HTERT RPE-1 (cell line): Measurements from ENCODE around the gene EFHD1.
"Not testable (repeated sequence)": the region's sequence is repeated elsewhere in the genome, so short reads cannot be mapped to it uniquely, and the experiment has no call there.

Experiments
- in situ Hi-C: fragments of 300-500 bp; cut with MboI; formaldehyde crosslinking; loops from 4 replicates; pipeline ENCODE4 v1.14.3; 2020; ENCODE audit warnings: low sequenced_read_pairs

The EFHD1 gene

DNA sequence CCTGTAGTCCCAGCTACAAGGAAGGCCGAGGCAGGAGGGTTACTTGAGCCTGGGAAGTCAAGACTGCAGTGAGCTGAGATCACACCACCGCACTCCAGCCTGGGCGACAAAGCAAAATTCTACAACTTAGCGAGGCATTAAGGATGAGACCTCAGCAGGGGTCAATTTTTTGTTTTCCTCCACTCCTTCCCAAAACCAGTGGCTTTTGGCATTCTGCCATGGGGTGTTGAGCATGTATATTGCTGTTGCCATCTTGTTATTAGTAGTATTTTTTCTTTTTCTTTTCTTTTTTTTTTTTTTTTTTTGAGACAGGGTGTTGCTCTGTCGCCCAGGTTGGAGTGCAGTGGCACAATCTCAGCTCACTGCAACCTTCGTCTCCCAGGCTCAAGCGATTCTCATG lies 54.8 kb downstream of the EFHD1 start:
- in situ Hi-C loops: no loop called here

DNA sequence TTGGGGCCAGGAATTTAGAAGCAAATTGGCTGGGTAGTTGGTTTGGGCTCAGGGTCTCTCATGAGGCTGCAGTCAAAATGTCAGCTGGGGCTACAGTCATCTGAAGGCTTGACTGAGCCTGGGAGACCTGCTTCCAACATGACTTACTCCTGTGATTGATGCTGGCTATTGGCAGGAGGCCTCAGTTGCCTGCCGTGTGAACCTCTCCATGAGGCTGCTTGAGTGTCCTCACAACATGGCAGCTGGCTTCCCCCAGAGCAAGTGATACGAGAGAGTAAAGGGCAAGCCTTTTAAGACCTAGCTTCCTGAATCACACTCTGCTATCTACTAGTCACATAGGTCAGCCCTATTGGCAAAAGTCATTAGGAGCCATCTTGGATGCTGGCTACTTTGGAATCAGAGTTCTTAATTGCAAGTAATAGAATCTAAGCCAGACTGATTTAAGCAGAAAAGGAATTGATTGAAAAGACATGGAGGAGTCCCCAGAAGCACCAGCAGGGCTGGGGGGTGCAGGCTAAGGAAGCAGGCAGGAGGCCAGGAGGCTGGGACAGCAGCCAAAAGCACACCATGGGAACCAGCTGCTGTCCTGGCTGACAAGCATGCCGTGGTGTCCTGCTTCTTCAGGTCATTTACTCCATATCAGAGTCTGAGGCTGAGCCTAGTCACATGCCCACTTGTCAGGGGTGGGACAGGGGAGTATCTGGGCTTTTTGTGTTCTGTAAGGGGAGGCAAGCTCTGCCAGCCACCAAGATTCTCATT lies 55.9 kb downstream of the EFHD1 start:
- in situ Hi-C loops: no loop called here

DNA sequence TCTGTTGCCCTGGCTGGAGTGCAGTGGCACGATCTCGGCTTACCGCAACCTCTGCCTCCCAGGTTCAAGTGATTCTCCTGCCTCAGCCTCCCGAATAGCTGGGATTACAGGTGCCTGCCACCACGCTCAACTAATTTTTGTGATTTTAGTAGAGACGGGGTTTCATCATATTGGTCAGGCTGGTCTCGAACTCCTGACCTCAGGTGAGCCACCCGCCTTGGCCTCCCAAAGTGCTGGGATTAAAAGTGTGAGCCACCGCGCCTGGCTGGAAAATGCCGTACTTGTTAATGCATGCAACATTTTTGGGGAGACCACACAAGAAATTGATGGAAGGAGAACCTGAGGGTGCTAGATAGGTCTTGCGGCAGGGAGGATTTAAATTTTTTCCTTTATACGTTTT lies 57.7 kb downstream of the EFHD1 start:
- in situ Hi-C loops: not testable (repeated sequence)

DNA sequence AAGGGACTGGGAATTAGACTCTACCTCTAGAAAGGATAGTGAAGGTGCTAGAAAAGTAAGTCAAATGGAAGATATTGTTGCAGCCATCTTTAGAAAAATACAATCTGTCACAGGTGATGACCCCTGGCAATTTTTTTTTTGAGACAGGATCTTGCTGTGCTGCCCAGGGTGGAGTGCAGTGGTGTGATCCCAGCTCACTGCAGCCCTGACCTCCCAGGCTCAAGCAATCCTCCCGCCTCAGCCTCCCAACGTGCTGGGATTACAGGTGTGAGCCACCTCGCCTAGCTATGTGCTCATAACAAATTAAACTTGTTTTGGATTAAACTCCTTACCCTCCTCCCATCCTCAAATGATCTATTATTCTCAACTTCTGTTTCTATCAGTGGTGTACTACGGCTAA lies 59.9 kb downstream of the EFHD1 start:
- in situ Hi-C loops: no loop called here

DNA sequence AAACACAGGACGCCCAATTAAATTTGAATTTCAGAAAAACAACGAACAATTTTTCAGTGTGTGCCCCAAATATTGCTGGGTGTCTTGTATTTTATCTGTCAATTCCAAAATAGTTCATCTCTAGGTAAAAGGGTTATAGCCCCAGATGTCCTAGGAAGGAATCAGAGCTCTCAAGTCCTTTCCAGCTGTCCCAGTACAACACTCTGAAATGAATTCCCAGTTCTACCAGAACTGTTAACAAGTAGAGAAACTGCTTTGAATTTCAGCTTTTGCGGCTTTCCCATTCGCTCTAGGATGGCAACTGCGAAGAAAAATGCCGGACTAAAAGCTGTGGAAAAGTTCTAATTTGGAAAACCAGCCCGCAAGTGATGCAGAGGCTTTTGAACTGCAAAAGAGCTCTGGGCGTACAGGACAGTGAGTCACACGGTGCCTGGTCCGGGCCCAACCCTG lies 63.2 kb downstream of the EFHD1 start:
- in situ Hi-C loops: no loop called here

DNA sequence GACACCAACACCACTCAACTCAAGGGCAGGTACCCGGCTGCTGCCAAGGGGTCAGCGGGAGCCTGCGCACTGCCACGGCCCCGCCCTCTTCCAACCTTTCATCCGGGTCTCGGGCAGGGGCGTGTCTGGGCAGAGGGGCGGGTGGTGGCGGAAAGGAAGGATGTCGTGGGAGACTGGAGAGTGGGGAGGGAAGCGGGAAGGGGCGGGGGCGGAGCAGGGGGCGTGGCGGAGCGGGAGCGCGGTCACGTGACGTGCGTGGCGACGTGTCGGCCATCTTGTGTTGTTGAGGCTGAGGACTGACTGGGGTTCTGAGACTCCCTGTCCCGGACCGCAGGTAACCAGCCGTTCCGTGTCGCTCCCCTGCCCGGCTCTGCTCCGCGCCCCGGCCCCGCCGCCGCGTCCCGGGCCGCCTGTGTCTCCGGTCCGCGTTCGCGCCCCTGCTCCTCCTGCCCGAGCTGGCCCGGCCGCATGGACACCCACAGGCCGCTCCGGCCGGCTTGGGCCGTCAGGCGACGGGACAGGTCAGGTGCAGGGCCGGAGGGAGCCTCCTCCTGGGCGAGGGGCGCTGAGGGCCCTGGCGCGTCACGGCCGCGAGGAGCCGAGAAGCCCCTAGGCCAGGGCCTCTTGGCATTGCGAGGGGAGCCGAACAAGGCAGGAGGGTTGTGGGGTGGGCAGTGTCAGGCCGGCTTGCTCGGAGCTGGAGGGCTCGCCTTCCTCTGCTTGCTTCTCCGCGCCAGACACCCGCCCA lies 63.8 kb downstream of the EFHD1 start, which contains the start of gene GIGYF2:
Gene GIGYF2, plus strand, starts transcription at position 273 of the 748 bp plus-strand sequence. CDS start 37,867 bp downstream, outside the sequence.
- in situ Hi-C loops: no loop called here

DNA sequence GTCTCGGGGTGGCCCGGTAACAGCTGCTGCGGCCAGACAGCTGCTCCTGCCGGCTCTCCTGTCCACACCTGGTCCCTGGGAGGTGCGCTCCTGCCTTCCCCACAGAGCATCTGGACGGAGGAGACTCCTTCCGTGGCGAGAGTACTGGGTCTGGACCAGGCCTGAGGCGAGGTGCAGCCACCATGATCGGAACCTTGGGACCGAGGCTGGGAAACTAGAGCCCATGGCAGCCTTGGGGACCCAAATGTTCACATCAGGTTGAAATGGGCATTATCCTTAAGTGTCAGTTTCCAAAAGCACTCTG lies 64.4 kb downstream of the EFHD1 start:
- in situ Hi-C loops: no loop called here

DNA sequence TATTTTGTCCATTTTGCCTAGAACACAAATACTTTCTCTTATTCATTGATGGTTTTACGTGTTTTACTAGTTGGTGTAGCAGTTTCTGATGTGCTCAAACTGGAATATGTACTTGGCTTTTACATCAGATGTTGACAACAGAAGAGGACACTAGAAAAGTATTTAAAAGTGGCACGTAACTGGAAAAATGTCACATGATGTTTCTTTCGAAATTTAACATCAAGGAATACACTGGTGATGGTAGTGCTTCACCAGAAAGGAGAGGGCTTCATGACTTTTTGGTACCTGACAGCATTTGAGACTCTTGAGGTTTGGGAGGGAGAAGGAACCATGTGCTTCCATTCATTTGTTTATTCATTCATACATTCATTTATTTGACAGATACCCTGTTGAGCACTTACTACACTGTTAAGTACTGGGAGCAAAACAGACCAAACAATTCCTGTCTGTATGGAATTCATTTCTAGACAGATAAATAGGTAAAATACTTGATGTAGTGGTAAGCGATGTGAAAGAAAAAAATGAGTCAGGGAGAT lies 65.2 kb downstream of the EFHD1 start:
- in situ Hi-C loops: no loop called here

DNA sequence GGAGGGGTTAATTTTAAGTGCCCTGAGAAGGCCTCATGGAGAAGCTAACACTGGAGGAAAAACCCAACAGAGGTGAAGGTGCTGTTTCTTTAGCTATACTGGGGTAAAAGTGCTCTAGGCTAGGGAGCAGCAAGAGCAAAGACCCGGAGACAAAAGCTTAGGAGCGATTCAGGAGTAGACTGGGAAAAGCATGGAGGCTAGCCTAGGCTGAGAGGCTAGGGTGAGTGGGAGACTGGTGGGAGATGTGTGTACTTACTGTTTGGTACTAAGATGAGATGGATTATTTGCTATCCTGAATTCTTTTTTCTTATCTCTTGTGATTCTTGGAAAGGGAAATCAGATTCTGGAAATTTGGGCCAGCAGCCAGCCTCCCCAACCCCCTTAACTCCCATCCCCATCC lies 65.7 kb downstream of the EFHD1 start:
- in situ Hi-C loops: no loop called here

DNA sequence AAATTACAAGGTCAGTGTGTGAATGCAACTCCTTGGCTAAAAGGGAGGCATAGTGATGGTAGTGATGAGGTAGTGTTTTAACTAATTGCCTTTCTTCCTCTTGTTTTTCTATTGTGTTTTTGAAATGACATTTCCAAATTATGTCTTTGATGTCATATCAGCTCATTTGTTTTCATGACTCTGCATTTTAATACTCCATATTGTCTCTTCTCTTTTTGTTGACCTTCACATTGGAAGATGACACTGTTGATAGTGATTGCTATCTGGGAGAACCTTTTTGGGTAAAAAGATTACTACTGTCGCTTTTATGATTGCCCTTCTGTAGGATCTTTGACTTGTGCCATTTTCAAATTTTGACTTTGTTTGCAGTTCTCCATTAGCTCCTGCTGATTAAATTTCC lies 66.8 kb downstream of the EFHD1 start:
- in situ Hi-C loops: no loop called here

DNA sequence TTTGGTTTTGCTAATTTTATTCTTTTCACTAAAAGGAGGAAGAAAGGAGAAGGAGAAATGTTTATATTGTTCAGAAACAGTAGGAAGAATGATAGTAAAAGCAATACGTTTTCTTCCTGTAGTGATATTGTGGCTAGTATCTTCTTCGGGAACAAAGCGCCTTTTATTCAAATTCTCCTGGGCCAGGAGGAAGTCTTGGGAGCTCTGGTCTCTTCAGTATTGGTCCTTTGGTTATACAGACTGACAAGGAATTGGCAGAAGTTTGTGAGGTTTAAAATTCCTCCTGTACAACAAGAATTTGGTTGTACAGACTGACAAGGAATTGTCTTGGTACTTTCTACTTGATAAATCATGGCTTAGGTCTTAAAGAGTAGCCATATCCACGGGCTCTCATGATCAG lies 73.7 kb downstream of the EFHD1 start:
- in situ Hi-C loops: no loop called here

DNA sequence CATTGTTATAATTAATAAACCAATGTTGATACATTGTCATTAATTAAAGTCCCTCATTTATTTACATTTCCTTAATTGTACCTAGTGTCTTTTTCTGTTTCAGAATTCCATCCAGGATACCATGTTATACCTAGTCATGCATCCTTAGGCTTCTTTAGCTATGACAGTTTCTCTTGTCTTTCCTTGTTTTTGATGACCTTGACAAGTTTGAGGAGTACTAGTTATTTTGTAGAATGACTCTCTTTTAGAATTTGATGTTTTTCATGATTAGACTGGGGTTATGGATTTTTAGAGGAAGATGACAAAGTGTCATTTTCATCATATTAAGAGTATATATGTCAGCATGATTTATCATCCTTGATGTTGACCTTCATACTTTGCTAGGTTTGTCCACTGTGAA lies 80.1 kb downstream of the EFHD1 start:
- in situ Hi-C loops: no loop called here

DNA sequence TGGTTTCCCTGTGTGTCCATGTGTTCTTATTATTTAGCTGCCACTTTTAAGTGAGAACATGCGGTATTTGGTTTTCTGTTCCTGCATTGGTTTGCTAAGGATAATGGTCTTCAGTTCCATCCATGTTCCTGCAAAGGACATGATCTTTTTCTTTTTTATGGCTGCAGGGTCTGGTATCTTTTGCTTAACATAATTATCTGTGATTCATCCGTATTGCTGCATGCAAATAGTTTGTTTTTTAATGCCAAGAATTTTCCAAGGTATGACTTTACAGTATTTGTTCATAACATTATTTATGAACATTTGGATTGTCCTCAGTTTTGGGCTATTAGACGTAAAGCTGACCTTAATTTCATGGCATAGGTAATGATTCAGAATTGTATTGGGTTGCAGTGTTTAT lies 81.6 kb downstream of the EFHD1 start:
- in situ Hi-C loops: no loop called here

DNA sequence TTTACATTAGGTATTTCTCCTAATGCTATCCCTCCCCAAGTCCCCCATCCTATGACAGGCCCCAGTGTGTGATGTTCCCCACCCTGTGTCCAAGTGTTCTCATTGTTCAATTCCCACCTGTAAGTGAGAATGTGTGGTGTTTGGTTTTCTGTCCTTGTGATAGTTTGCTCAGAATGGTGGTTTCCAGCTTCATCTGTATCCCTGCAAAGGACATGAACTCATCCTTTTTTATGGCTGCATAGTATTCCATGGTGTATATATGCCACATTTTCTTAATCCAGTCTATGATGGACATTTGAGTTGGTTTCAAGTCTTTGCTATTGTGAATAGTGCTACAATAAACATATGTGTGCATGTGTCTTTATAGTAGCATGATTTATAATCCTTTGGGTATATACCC lies 86.7 kb downstream of the EFHD1 start:
- in situ Hi-C loops: not testable (repeated sequence)

DNA sequence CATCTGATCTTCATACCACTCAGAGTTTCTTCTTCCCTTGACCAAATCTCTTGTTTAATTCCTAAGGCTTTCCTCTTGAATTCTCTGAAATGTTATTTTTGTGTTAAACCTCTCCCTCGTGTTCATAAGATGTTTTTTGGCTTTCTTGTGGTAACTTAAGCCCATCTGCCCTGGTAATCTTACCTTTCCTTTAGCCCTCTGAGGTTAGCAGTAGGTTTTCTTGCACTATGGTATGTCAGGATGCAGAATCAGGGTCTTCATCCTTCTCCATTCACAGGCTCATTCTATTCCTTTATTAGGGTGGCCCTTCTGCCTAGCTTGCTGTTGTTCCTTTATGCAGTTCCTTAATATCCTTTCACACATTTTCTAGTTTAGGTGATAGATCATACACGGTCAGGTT lies 87.9 kb downstream of the EFHD1 start:
- in situ Hi-C loops: no loop called here

DNA sequence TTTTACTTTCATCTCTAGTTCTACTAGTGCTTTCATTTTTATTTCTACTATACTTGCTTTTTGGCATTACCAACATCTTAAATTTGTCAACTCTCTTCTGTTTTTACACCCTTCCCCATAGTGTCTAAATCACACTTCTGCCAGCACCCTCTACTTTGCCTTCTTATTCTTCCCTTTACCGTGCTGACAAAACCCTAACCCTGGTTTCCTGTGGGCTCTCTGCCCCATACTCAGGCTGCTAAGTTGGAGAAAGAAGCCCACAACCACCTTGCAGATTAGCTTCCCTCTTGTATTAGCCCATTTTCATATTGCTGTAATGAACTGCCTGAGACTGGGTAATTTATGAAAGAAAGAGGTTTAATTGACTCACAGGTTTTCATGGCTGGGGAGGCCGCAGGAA lies 88.5 kb downstream of the EFHD1 start:
- in situ Hi-C loops: no loop called here

DNA sequence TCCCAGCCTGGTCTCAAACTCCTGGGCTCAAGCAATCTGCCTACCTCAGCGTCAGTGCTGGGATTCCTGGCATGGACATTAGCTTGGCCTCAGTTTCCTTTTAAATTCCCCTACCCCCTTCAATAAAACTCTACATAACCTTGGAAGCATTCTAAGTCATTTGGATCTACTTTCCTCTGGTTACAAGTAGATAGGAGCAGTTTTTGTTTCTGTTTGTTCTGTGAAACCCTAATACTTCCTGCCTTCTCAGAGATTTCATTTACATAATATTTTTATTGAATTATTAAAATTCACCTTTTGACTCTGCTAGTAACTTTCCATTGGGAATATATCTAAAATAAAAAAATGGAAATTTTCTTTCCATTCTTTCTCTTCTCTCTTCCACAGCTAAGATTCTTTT lies 89.6 kb downstream of the EFHD1 start:
- in situ Hi-C loops: no loop called here

DNA sequence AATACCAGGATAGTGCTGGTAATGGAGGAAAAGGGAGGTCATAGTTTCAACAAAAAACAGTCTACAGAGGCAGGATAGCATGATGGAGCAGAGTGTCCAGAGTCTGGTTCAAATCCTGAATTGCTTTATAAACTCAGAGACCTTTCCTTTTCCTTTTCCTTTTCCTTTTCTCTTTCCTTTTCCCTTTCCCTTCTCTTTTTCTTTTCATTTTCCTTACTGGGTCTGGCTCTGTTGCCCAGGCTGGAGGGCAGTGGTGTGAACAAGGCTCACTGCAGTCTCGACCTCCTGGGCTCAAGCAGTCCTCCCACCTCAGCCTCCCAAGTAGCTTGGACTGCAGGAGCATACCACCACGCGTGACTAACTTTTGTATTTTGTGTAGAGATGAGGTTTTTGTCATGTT lies 95.4 kb downstream of the EFHD1 start:
- in situ Hi-C loops: no loop called here

DNA sequence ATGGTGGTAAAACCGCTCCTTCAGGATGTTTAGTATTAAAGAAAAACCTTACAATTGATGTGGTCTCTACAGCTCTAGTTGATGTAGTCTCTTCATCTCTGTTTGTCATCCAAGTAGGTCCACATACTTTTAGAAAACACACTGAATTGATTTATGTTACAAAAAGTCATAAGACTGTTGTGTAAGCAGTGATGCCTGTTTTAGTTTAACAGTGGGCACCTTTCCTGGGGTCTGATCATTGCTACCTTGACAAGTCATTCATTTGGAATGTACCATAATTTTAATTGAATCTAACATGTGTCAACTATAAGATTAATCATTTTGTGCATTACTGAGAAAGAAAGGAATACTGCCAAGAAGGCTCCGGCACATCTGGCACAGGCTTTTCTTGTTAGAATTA lies 98.1 kb downstream of the EFHD1 start:
- in situ Hi-C loops: no loop called here
